Measurements from ENCODE around the gene DMXL2.

Gene DMXL2

GRCh38 chr15:51536965-51537574 is 85.5 kb downstream of the DMXL2 start:
- TF ChIP-seq GATA2 (IDR thresholded peaks at IDR 0.05; ENCODE audit: low read depth, low read length) (no peak), GATA3 (IDR thresholded peaks at IDR 0.05; ENCODE audit: low read depth, low read length) (no peak)

GRCh38 chr15:51533672-51534398 is 88.7 kb downstream of the DMXL2 start:
- TF ChIP-seq GATA3 (IDR thresholded peaks at IDR 0.05; ENCODE audit: low read depth, low read length), result no peak
- no peak for TF ChIP-seq GATA2 (IDR thresholded peaks at IDR 0.05; ENCODE audit: low read depth, low read length)

GRCh38 chr15:51526955-51527354 is 95.6 kb downstream of the DMXL2 start:
- TF ChIP-seq GATA3 (IDR thresholded peaks at IDR 0.05; ENCODE audit: low read depth, low read length) (no peak), GATA2 (IDR thresholded peaks at IDR 0.05; ENCODE audit: low read depth, low read length) (no peak)

- no peak for TF ChIP-seq GATA3 (IDR thresholded peaks at IDR 0.05; ENCODE audit: low read depth, low read length)
- no peak for TF ChIP-seq GATA2 (IDR thresholded peaks at IDR 0.05; ENCODE audit: low read depth, low read length)
Observed at GRCh38 chr15:51524376-51524775, 98.2 kb downstream of the DMXL2 start.

- TF ChIP-seq GATA3 (IDR thresholded peaks at IDR 0.05; ENCODE audit: low read depth, low read length), result no peak
- TF ChIP-seq GATA2 (IDR thresholded peaks at IDR 0.05; ENCODE audit: low read depth, low read length), result no peak
Observed at GRCh38 chr15:51516291-51516690, 106.3 kb downstream of the DMXL2 start.

- no peak for TF ChIP-seq GATA3 (IDR thresholded peaks at IDR 0.05; ENCODE audit: low read depth, low read length)
- TF ChIP-seq GATA2 (IDR thresholded peaks at IDR 0.05; ENCODE audit: low read depth, low read length), result no peak
Observed at GRCh38 chr15:51505251-51505650, 117.3 kb downstream of the DMXL2 start.

GRCh38 chr15:51503003-51503402 is 119.6 kb downstream of the DMXL2 start:
- TF ChIP-seq GATA2 (IDR thresholded peaks at IDR 0.05; ENCODE audit: low read depth, low read length), result no peak
- no peak for TF ChIP-seq GATA3 (IDR thresholded peaks at IDR 0.05; ENCODE audit: low read depth, low read length)

GRCh38 chr15:51499379-51499976 is 123.1 kb downstream of the DMXL2 start:
- TF ChIP-seq GATA2 (IDR thresholded peaks at IDR 0.05; ENCODE audit: low read depth, low read length), result no peak
- TF ChIP-seq GATA3 (IDR thresholded peaks at IDR 0.05; ENCODE audit: low read depth, low read length), result no peak

- TF ChIP-seq GATA3 (IDR thresholded peaks at IDR 0.05; ENCODE audit: low read depth, low read length) (no peak), GATA2 (IDR thresholded peaks at IDR 0.05; ENCODE audit: low read depth, low read length) (no peak)
Observed at GRCh38 chr15:51497806-51498205, 124.8 kb downstream of the DMXL2 start.

GRCh38 chr15:51496246-51496645 is 126.3 kb downstream of the DMXL2 start:
- TF ChIP-seq GATA3 (IDR thresholded peaks at IDR 0.05; ENCODE audit: low read depth, low read length), result no peak
- no peak for TF ChIP-seq GATA2 (IDR thresholded peaks at IDR 0.05; ENCODE audit: low read depth, low read length)

GRCh38 chr15:51494411-51495314 is 127.9 kb downstream of the DMXL2 start:
- TF ChIP-seq GATA2 (IDR thresholded peaks at IDR 0.05; ENCODE audit: low read depth, low read length) (no peak), GATA3 (IDR thresholded peaks at IDR 0.05; ENCODE audit: low read depth, low read length) (no peak)

GRCh38 chr15:51493892-51494291 is 128.7 kb downstream of the DMXL2 start:
- TF ChIP-seq GATA2 (IDR thresholded peaks at IDR 0.05; ENCODE audit: low read depth, low read length), result no peak
- TF ChIP-seq GATA3 (IDR thresholded peaks at IDR 0.05; ENCODE audit: low read depth, low read length), result no peak

GRCh38 chr15:51492528-51492927 is 130.0 kb downstream of the DMXL2 start:
- TF ChIP-seq GATA3 (IDR thresholded peaks at IDR 0.05; ENCODE audit: low read depth, low read length), result no peak
- TF ChIP-seq GATA2 (IDR thresholded peaks at IDR 0.05; ENCODE audit: low read depth, low read length), result no peak

- TF ChIP-seq GATA2 (IDR thresholded peaks at IDR 0.05; ENCODE audit: low read depth, low read length) (no peak), GATA3 (IDR thresholded peaks at IDR 0.05; ENCODE audit: low read depth, low read length) (no peak)
Observed at GRCh38 chr15:51491941-51492340, 130.6 kb downstream of the DMXL2 start.
